ENCODE measurements around the gene SUSD6.
A peak's percentile ranks its signal among the peaks of the same experiment; 100 is the strongest.

The SUSD6 gene, protein sequence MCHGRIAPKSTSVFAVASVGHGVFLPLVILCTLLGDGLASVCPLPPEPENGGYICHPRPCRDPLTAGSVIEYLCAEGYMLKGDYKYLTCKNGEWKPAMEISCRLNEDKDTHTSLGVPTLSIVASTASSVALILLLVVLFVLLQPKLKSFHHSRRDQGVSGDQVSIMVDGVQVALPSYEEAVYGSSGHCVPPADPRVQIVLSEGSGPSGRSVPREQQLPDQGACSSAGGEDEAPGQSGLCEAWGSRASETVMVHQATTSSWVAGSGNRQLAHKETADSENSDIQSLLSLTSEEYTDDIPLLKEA

DNA sequence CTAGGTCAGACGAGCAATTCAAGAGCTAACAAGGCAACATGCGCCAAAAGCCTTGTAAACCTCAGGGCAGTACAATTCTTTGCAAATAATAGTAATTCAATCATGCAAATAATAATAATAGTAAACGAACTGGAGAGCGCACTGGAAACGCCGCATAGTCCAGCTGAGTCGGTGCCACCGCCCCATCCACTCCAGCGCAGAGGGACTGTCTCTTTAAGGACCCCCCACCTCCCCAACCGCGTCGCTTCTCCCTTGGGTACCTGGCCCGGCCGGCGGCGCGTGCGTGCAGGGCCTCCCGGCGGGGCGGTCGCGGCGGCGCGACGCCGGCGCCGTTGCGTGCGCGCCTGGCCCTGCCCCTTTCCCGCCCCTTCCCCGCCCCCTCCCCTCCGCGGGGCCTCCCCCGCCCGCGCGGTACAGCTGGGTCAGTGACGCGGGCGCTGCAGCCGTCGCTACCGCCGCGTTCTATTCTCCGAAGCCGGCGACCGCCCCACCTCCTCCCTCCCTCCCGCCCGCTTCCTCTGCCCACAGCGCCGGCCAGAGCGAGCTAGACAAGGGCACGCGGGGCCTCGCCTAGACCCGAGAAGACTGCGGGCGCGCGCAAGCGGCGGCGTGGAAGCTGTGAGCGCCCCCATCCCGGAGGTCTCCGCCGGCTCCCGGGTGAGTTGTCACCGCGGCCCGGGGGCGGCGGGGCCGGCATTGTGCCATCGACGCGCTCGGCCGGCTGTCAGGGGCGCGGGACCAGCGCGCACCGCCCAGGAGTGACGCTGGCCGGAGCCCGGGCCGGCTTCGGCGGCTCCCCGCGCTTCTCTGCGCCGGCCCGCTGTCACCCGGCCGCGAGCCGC, at the start of gene SUSD6:
Gene SUSD6 (plus strand): TSS at position 425 of the 842 bp plus-strand sequence. CDS start 46,997 bp downstream, outside the sequence.
- TF ChIP-seq YY1 (IDR thresholded peaks at IDR 0.05; ENCODE audit: insufficient read depth, insufficient read length): no peak
- H3K4me1 ChIP-seq (ENCODE audit: insufficient read depth, insufficient read length): peaks cover 2% of the 10 kb centered on the region
- H3K9ac ChIP-seq (ENCODE audit: insufficient read length, low read depth): peak within 1 kb of the TSS; percentile 80
- H3K4me3 ChIP-seq (ENCODE audit: insufficient read length, low read depth): peak within 1 kb of the TSS; percentile 71
- peaks cover 8% of the 10 kb centered on the region for H3K27me3 ChIP-seq (ENCODE audit: insufficient read depth, insufficient read length)
- no peaks in the 10 kb centered on the region for H3K9me3 ChIP-seq (ENCODE audit: insufficient read depth, low read length)
- peak; percentile 52 for DNase-seq (ENCODE audit: low read depth, low spot score)
- H3K36me3 ChIP-seq (ENCODE audit: insufficient read depth, insufficient read length, low read length): no peaks in the 10 kb centered on the region

DNA sequence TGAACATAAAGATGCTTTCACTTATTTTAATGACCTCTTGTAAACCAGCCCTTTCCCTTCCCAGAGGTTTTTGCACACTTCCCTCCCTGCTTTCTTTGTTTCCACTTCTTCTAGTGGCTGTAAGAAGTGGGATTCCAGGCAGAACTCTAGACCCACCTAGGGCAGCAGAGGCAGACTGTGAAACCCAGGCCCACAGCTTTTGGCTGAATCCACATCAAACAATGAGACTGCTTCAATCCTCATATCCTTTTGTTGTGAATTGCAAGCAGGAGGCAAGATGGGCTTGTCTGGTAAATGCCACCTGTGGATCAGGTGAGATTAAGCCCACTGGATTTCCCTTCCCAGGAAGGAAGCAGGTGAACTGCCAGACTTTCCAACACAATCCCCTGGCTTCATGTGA, 49.5 kb upstream of the SUSD6 start:
- Histone ChIP-seq H3K36me3 (ENCODE audit: insufficient read depth, insufficient read length, low read length) (no peaks in the 10 kb centered on the region), H3K9ac (ENCODE audit: insufficient read length, low read depth) (no peak overlapping the region), H3K27me3 (ENCODE audit: insufficient read depth, insufficient read length) (peaks cover 8% of the 10 kb centered on the region), H3K4me1 (ENCODE audit: insufficient read depth, insufficient read length) (no peaks in the 10 kb centered on the region), H3K4me3 (ENCODE audit: insufficient read length, low read depth) (no peak overlapping the region), H3K9me3 (ENCODE audit: insufficient read depth, low read length) (no peaks in the 10 kb centered on the region)
- DNase-seq (ENCODE audit: low read depth, low spot score): no peak
- TF ChIP-seq YY1 (IDR thresholded peaks at IDR 0.05; ENCODE audit: insufficient read depth, insufficient read length) (no peak), ZNF274 (IDR thresholded peaks at IDR 0.05; ENCODE audit: low read depth, low read length) (no peak)

DNA sequence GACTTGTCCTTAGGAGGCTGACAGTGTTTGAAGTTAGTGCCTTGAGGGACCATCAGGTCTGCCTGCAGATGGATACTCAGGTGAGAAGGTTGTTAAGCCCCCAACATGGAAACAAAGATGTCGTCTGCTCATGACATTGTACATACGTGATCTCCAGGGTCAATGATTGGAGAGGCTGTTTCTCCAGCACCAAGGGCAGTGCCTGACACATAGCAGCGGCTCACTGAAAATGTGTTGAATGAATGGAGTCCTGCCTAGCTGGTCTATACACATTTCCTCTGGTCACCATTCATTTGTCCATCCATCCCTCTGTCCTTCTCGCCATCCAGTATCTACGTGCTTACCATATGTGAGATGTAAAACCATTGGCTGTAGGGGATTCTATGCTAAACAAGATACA, 43.8 kb upstream of the SUSD6 start:
- H3K9ac ChIP-seq (ENCODE audit: insufficient read length, low read depth): no peak overlapping the region
- peaks cover 2% of the 10 kb centered on the region for H3K4me1 ChIP-seq (ENCODE audit: insufficient read depth, insufficient read length)
- peaks cover 39% of the 10 kb centered on the region for H3K27me3 ChIP-seq (ENCODE audit: insufficient read depth, insufficient read length)
- no peak for TF ChIP-seq YY1 (IDR thresholded peaks at IDR 0.05; ENCODE audit: insufficient read depth, insufficient read length)
- TF ChIP-seq ZNF274 (IDR thresholded peaks at IDR 0.05; ENCODE audit: low read depth, low read length): no peak
- TF ChIP-seq SUZ12 (IDR thresholded peaks at IDR 0.05; ENCODE audit: extremely low read depth, insufficient read depth, insufficient read length): no peak
- no peak for DNase-seq (ENCODE audit: low read depth, low spot score)
- no peak overlapping the region for H3K4me3 ChIP-seq (ENCODE audit: insufficient read length, low read depth)
- H3K36me3 ChIP-seq (ENCODE audit: insufficient read depth, insufficient read length, low read length): no peaks in the 10 kb centered on the region
- no peaks in the 10 kb centered on the region; the same call in 1 of the 2 replicates for H3K9me3 ChIP-seq (ENCODE audit: insufficient read depth, low read length)

DNA sequence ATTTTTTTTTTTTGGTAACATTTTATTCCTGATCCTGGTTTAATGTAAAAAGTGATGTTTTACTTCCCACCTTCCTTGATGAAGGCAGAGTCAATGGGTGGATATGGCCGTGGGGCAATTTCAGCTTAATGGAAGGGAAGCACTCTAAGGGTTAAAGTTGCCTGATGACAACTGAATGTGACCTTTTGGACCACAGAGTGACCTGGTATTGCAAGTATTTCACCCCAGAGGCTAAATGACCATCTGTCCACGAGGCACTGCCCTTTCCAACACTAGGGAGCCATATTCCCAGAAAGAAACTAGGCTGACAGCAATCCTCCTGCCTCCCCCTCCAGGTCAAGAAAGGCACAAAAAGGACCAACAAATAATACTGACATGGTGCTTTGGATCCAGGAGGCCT, 41.5 kb upstream of the SUSD6 start:
- no peaks in the 10 kb centered on the region for H3K36me3 ChIP-seq (ENCODE audit: insufficient read depth, insufficient read length, low read length)
- no peak overlapping the region for H3K9ac ChIP-seq (ENCODE audit: insufficient read length, low read depth)
- no peaks in the 10 kb centered on the region; the same call in 1 of the 2 replicates for H3K9me3 ChIP-seq (ENCODE audit: insufficient read depth, low read length)
- peaks cover 45% of the 10 kb centered on the region for H3K27me3 ChIP-seq (ENCODE audit: insufficient read depth, insufficient read length)
- TF ChIP-seq YY1 (IDR thresholded peaks at IDR 0.05; ENCODE audit: insufficient read depth, insufficient read length) (no peak), SUZ12 (IDR thresholded peaks at IDR 0.05; ENCODE audit: extremely low read depth, insufficient read depth, insufficient read length) (no peak), ZNF274 (IDR thresholded peaks at IDR 0.05; ENCODE audit: low read depth, low read length) (no peak)
- peaks cover 9% of the 10 kb centered on the region for H3K4me1 ChIP-seq (ENCODE audit: insufficient read depth, insufficient read length)
- H3K4me3 ChIP-seq (ENCODE audit: insufficient read length, low read depth): no peak overlapping the region
- DNase-seq (ENCODE audit: low read depth, low spot score): no peak

DNA sequence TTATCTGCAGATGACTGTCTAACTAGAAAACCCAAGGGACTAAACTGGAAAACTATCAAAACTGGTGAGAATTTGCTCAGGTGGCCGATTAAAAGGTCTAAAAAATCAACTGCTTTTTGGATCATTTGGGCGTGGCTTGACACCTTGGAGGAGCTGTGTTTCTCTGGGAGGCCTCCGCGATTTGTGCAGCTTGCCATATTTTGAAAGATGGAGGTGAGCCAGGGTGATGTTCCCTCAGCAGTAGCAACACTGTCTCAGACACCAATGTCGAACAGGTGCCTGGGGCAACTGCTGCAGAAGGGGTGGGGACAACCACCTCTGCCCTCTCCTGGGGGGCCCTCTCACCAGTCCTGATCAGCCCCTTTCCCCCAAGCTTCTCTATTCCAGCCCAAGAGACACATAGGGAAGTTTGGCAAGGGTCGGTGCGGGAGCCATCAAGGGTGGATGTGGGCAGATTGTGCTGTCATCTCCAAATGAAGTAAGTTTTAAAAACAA, 40.5 kb upstream of the SUSD6 start:
- H3K4me3 ChIP-seq (ENCODE audit: insufficient read length, low read depth): no peak overlapping the region
- TF ChIP-seq ZNF274 (IDR thresholded peaks at IDR 0.05; ENCODE audit: low read depth, low read length) (no peak), SUZ12 (IDR thresholded peaks at IDR 0.05; ENCODE audit: extremely low read depth, insufficient read depth, insufficient read length) (no peak), YY1 (IDR thresholded peaks at IDR 0.05; ENCODE audit: insufficient read depth, insufficient read length) (no peak)
- peaks cover 42% of the 10 kb centered on the region for H3K27me3 ChIP-seq (ENCODE audit: insufficient read depth, insufficient read length)
- no peak overlapping the region for H3K9ac ChIP-seq (ENCODE audit: insufficient read length, low read depth)
- H3K9me3 ChIP-seq (ENCODE audit: insufficient read depth, low read length): no peaks in the 10 kb centered on the region; the same call in 1 of the 2 replicates
- peaks cover 9% of the 10 kb centered on the region for H3K4me1 ChIP-seq (ENCODE audit: insufficient read depth, insufficient read length)
- no peaks in the 10 kb centered on the region for H3K36me3 ChIP-seq (ENCODE audit: insufficient read depth, insufficient read length, low read length)
- DNase-seq (ENCODE audit: low read depth, low spot score): no peak

DNA sequence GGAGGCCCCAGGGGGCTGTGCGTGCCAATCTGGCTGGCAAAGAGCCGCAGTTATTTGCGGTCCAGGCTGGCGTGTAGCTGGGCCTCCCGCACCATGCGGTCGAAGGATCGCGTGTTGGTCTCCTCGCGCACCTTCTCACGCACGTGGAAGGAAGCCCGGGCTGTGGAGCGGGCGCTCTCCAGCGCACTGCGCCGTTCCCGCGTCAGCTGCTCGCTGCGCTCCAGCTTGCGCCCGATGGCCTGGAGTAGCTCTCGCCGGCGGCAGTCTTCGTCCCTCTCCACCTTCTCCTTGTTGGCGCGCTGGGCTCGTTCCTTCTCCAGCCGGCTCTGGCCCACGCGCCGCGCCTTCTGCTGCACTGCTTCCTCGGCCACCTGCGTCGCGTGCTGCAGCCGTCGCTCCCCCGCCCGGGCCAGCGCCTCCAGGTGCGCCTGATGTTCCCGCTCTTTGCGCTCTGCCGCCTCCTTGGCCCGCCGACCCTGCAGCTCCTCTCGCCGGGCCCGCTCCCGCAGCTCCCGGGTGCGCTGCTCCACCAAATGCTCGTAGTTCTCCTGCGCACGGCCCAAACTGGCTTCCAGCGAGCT, 39.9 kb upstream of the SUSD6 start:
- no peak for DNase-seq (ENCODE audit: low read depth, low spot score)
- Histone ChIP-seq H3K36me3 (ENCODE audit: insufficient read depth, insufficient read length, low read length) (no peaks in the 10 kb centered on the region), H3K9me3 (ENCODE audit: insufficient read depth, low read length) (no peaks in the 10 kb centered on the region; the same call in 1 of the 2 replicates), H3K9ac (ENCODE audit: insufficient read length, low read depth) (no peak overlapping the region), H3K4me3 (ENCODE audit: insufficient read length, low read depth) (peak overlapping the region; percentile 15), H3K4me1 (ENCODE audit: insufficient read depth, insufficient read length) (peaks cover 9% of the 10 kb centered on the region), H3K27me3 (ENCODE audit: insufficient read depth, insufficient read length) (peaks cover 40% of the 10 kb centered on the region)
- no peak for TF ChIP-seq SUZ12 (IDR thresholded peaks at IDR 0.05; ENCODE audit: extremely low read depth, insufficient read depth, insufficient read length)
- TF ChIP-seq YY1 (IDR thresholded peaks at IDR 0.05; ENCODE audit: insufficient read depth, insufficient read length): no peak
- no peak for TF ChIP-seq ZNF274 (IDR thresholded peaks at IDR 0.05; ENCODE audit: low read depth, low read length)

Measured in NT2/D1 (cell line).